DND-41 (cell line): ENCODE measurements around the gene MCF2L2.

Experiments used
- ATAC-seq: fragments of 200-7000 bp; cut with Tn5 transposase; 3 replicates; pipeline ENCODE4 v1.9.1; 2021; ENCODE audit warnings: low read depth; ENCODE audit not compliant: insufficient read depth
- DNase-seq: peaks from one replicate; pipeline ENCODE4 v3.0.0-alpha.2; 2020
- H2AFZ ChIP-seq: 2 replicates; pipeline ENCODE4 v1.6.0; 2012; ENCODE audit warnings: low read depth, low read length
- H3K27ac ChIP-seq: 2 replicates; pipeline ENCODE4 v1.5.1; 2012; ENCODE audit warnings: low read length, inconsistent platforms
- H3K27me3 ChIP-seq: fragments of 200-600 bp; sonication (generic); 2 replicates; pipeline ENCODE4 v1.6.0; 2012; ENCODE audit warnings: low read length, mild to moderate bottlenecking, inconsistent platforms; ENCODE audit not compliant: insufficient read depth, poor library complexity
- H3K36me3 ChIP-seq: 2 replicates; pipeline ENCODE4 v1.5.1; 2012; ENCODE audit warnings: low read length, inconsistent platforms; ENCODE audit not compliant: insufficient read depth
- H3K4me1 ChIP-seq: 2 replicates; pipeline ENCODE4 v1.5.1; 2012; ENCODE audit warnings: mild to moderate bottlenecking, low read length; ENCODE audit not compliant: insufficient read depth
- H3K4me2 ChIP-seq: 2 replicates; pipeline ENCODE4 v1.6.0; 2012; ENCODE audit warnings: mild to moderate bottlenecking, moderate library complexity, low read length, inconsistent platforms; ENCODE audit not compliant: insufficient read depth
- H3K4me3 ChIP-seq, 2 experiments: fragments of 200-600 bp in 1 of 2; shearing (Covaris generic) in 1 of 2; 2 replicates each; pipeline ENCODE4 v1.5.1; 2012 to 2016; ENCODE audit warnings: inconsistent platforms in 2 of 2, low read length in 2 of 2, mild to moderate bottlenecking in 2 of 2, low read depth in 1 of 2, moderate library complexity in 1 of 2
- H3K79me2 ChIP-seq: 2 replicates; pipeline ENCODE4 v1.6.0; 2012; ENCODE audit warnings: low read length, inconsistent platforms; ENCODE audit not compliant: insufficient read depth
- H3K9ac ChIP-seq: 2 replicates; pipeline ENCODE4 v1.6.0; 2012; ENCODE audit warnings: low read depth, mild to moderate bottlenecking, inconsistent platforms, low read length, moderate library complexity
- H3K9me3 ChIP-seq: 2 replicates; pipeline ENCODE4 v1.5.1; 2012; ENCODE audit warnings: low read length, moderate library complexity, mild to moderate bottlenecking, inconsistent platforms; ENCODE audit not compliant: insufficient read depth, severe bottlenecking
- H4K20me1 ChIP-seq: 2 replicates; pipeline ENCODE4 v1.6.0; 2012; ENCODE audit warnings: low read length; ENCODE audit not compliant: insufficient read depth
- CTCF ChIP-seq: IDR thresholded peaks from 2 replicates; pipeline ENCODE4 v1.5.1; 2012; ENCODE audit warnings: borderline replicate concordance, low read length, moderate library complexity, mild to moderate bottlenecking; ENCODE audit not compliant: poor library complexity, severe bottlenecking; ENCODE audit errors: extremely low read depth
- EZH2 ChIP-seq: IDR thresholded peaks from 3 replicates; pipeline ENCODE4 v1.6.1; 2012; ENCODE audit warnings: borderline replicate concordance, low read depth, mild to moderate bottlenecking, moderate library complexity, low read length, inconsistent platforms; ENCODE audit not compliant: severe bottlenecking

MCF2L2 gene

DNA sequence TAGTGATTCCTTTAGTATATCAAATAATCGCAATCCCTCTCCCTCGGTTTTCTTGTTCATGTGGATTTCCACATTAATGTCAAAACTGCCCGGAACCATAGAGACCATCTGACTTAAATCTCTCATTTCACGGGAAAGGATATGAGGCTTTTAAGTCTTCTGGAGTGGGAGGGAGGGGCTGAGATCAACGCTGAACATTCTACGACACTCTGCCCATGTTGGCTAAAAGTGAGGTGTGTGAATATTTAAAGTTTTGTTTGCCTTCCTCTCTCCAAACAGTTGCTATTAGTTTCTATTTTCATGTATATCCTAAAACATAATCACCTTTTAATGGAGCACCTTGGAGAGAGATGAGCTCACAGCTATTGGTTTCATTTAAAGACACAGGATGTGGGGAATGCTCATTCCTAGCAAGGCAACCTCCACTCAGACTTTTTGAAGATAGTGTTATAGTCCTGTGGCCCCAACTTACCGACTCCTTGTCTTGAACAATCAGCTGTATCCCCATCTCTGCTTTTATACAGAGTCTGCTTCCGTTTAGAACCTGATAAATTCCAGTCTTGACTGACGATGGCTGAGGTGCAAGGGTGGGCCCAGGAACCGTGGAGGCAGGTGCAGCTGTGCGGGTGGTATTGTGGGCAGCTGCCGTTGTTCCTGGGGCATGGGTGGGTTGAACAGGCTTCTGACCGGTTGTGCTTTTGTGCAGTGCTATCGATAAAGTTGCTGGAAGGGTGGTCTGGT, 275.0 kb downstream of the MCF2L2 start:
- H3K4me2 ChIP-seq, result no peak overlapping the region
- H3K4me1 ChIP-seq, result no peaks in the 10 kb centered on the region
- no peaks in the 10 kb centered on the region for H3K9me3 ChIP-seq
- no peak overlapping the region for H3K4me3 ChIP-seq
- DNase-seq (no peak), ATAC-seq (no peak)
- H3K36me3 ChIP-seq, result no peaks in the 10 kb centered on the region
- no peaks in the 10 kb centered on the region for H4K20me1 ChIP-seq
- no peak overlapping the region for H3K27ac ChIP-seq
- no peaks in the 10 kb centered on the region for H3K79me2 ChIP-seq
- H2AFZ ChIP-seq, result no peak overlapping the region
- H3K27me3 ChIP-seq, result no peaks in the 10 kb centered on the region
- no peak overlapping the region for H3K9ac ChIP-seq
- TF ChIP-seq CTCF (no peak), EZH2 (no peak)

- H2AFZ ChIP-seq, result no peak overlapping the region
- H3K27me3 ChIP-seq, result no peaks in the 10 kb centered on the region
- ATAC-seq, result no peak
- no peak overlapping the region for H3K4me2 ChIP-seq
- no peak overlapping the region for H3K4me3 ChIP-seq
- TF ChIP-seq CTCF, result no peak
- TF ChIP-seq EZH2, result no peak
- no peaks in the 10 kb centered on the region for H3K36me3 ChIP-seq
- H3K27ac ChIP-seq, result no peak overlapping the region
- no peaks in the 10 kb centered on the region for H3K79me2 ChIP-seq
- DNase-seq, result no peak
- H4K20me1 ChIP-seq, result no peaks in the 10 kb centered on the region
- H3K9me3 ChIP-seq, result no peaks in the 10 kb centered on the region
- no peaks in the 10 kb centered on the region for H3K4me1 ChIP-seq
- H3K9ac ChIP-seq, result no peak overlapping the region
These were observed 276.5 kb downstream of the MCF2L2 start for GRCh38 chr3:183151821-183152351.

DNA sequence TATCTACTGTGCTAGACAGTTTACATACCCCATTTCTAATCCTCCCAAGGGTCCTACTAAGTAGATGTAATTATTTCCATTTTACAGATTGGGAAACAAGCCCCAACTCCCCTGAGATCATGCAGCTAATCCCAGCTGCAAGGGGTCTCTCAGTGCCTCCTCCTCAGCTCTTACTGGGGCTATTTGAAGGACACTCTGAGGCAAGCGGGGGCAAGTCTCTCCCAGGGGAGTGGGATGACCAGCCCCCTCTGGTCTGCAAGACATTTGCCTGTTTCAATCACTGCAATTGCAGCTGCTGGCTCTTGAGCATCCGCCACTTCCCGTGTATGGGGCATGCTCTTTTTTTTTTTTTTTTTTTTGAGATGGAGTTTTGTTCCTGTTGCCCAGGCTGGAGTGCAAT, 277.3 kb downstream of the MCF2L2 start:
- Histone ChIP-seq H3K27ac (no peak overlapping the region), H3K4me3 (no peak overlapping the region), H3K36me3 (no peaks in the 10 kb centered on the region), H3K27me3 (no peaks in the 10 kb centered on the region), H2AFZ (no peak overlapping the region), H3K79me2 (no peaks in the 10 kb centered on the region), H3K4me2 (no peak overlapping the region), H3K9ac (no peak overlapping the region), H4K20me1 (no peaks in the 10 kb centered on the region), H3K9me3 (no peaks in the 10 kb centered on the region), H3K4me1 (no peaks in the 10 kb centered on the region)
- ATAC-seq, result no peak
- no peak for TF ChIP-seq EZH2
- no peak for TF ChIP-seq CTCF
- DNase-seq, result no peak
